Measurements from ENCODE around the gene LGALS3BP.

Gene LGALS3BP

GRCh38 chr17:79006794-79007503 is 27.2 kb upstream of the LGALS3BP start:
- H3K27ac ChIP-seq (replicated peaks): no peak overlapping the region
- DNase-seq (ENCODE audit: low read depth in 1 of 2, low spot score in 1 of 2): no peak
- no peaks in the 10 kb centered on the region for H3K27me3 ChIP-seq (ENCODE audit: insufficient read depth, poor library complexity, severe bottlenecking)
- no peak for TF ChIP-seq SPI1 (IDR thresholded peaks at IDR 0.05; ENCODE audit: borderline replicate concordance, low read depth)
- TF ChIP-seq REST (IDR thresholded peaks at IDR 0.05; ENCODE audit: insufficient replicate concordance, low read depth): no peak
- TF ChIP-seq, protein P1, sequence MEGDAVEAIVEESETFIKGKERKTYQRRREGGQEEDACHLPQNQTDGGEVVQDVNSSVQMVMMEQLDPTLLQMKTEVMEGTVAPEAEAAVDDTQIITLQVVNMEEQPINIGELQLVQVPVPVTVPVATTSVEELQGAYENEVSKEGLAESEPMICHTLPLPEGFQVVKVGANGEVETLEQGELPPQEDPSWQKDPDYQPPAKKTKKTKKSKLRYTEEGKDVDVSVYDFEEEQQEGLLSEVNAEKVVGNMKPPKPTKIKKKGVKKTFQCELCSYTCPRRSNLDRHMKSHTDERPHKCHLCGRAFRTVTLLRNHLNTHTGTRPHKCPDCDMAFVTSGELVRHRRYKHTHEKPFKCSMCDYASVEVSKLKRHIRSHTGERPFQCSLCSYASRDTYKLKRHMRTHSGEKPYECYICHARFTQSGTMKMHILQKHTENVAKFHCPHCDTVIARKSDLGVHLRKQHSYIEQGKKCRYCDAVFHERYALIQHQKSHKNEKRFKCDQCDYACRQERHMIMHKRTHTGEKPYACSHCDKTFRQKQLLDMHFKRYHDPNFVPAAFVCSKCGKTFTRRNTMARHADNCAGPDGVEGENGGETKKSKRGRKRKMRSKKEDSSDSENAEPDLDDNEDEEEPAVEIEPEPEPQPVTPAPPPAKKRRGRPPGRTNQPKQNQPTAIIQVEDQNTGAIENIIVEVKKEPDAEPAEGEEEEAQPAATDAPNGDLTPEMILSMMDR (IDR thresholded peaks at IDR 0.05; ENCODE audit: insufficient read depth, low read length): no peak
- TF ChIP-seq GABPA (IDR thresholded peaks at IDR 0.05; ENCODE audit: low read depth): no peak
- TF ChIP-seq POLR2AphosphoS5 (IDR thresholded peaks at IDR 0.05; ENCODE audit: low read depth): no peak
- no peak overlapping the region for H3K4me3 ChIP-seq (replicated peaks; ENCODE audit: insufficient read depth, low read length)

- no peak for DNase-seq (ENCODE audit: low read depth in 1 of 2, low spot score in 1 of 2)
- H3K4me3 ChIP-seq (replicated peaks; ENCODE audit: insufficient read depth, low read length): no peak overlapping the region
- no peak for TF ChIP-seq GABPA (IDR thresholded peaks at IDR 0.05; ENCODE audit: low read depth)
- TF ChIP-seq, protein P1 (IDR thresholded peaks at IDR 0.05; ENCODE audit: insufficient read depth, low read length): no peak
- H3K27me3 ChIP-seq (ENCODE audit: insufficient read depth, poor library complexity, severe bottlenecking): no peaks in the 10 kb centered on the region
- no peak overlapping the region for H3K27ac ChIP-seq (replicated peaks)
Measured at GRCh38 chr17:79006046-79006445, 26.3 kb upstream of the LGALS3BP start.

DNA sequence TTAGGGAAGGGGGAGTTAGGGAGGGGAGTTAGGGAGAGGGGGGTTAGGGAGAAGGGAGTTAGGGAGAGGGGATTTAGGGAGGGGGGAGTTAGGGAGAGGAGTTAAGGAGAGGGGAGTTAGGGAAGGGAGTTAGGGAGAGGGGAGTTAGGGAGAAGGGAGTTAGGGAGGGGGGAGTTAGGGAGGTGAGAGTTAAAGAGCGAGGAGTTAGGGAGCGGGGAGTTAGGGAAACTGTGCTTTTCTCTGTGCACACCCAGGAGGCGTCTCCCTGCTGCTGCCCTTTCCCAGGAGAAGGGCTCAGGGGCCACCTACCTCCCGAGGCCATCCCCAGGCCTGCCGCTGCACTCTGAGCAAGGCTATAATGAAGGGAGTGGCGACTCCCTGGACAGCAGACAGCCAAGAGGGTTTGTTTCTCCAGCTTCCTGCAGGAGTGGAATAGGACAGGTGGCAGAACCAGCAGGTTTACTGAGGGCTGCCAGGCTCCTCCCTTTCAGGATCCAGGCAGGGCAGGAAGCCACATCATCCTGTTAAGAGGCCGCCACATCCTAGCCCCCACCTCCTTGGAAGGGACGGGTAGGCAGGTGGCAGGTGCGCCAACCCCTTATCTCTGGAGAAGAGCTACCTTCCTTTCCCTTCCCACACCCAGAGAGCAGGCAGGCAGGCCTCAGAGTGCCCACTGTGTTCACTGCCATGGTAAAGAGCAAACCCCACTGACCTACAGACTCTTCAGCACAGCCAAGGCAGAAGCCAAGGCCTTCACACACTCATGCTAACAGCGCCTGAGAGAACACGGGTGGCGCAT is 25.5 kb upstream of the LGALS3BP start:
- H3K4me3 ChIP-seq (replicated peaks; ENCODE audit: insufficient read depth, low read length): no peak overlapping the region
- no peak for DNase-seq (ENCODE audit: low read depth in 1 of 2, low spot score in 1 of 2)
- no peaks in the 10 kb centered on the region for H3K27me3 ChIP-seq (ENCODE audit: insufficient read depth, poor library complexity, severe bottlenecking)
- H3K27ac ChIP-seq (replicated peaks): no peak overlapping the region
- TF ChIP-seq GABPA (IDR thresholded peaks at IDR 0.05; ENCODE audit: low read depth) (no peak), REST (IDR thresholded peaks at IDR 0.05; ENCODE audit: insufficient replicate concordance, low read depth) (no peak), POLR2AphosphoS5 (IDR thresholded peaks at IDR 0.05; ENCODE audit: low read depth) (no peak), SPI1 (IDR thresholded peaks at IDR 0.05; ENCODE audit: borderline replicate concordance, low read depth) (no peak)
- TF ChIP-seq, protein P1 (IDR thresholded peaks at IDR 0.05; ENCODE audit: insufficient read depth, low read length): no peak

Measured in HL-60 (cell line).